Cardiac fibroblast (primary cell): ENCODE measurements around the gene YDJC.

Experiments
- DNase-seq, 2 donors: peaks; one replicate each; pipeline versions ENCODE4 v3.0.0 to v3.0.0-alpha.2; 2010; ENCODE audit warnings: low read depth in 2 of 2
- H3K4me3 ChIP-seq, 2 donors: replicated peaks in 1 of 2; 1 replicate in 1 of 2; 2 replicates in 1 of 2; pipeline ENCODE4 v1.5.1; 2011; ENCODE audit warnings: low read depth in 2 of 2, low read length in 2 of 2, mild to moderate bottlenecking in 2 of 2, moderate library complexity in 1 of 2
- CTCF ChIP-seq: IDR thresholded peaks from one replicate; pipeline ENCODE4 v1.5.1; 2011; ENCODE audit warnings: low read depth, mild to moderate bottlenecking, low read length, inconsistent platforms

YDJC gene

GRCh38 chr22:21635771-21636510 is 6.1 kb upstream of the YDJC start:
- DNase-seq = no peak
- no peak overlapping the region for H3K4me3 ChIP-seq
- TF ChIP-seq CTCF = no peak

- no peak overlapping the region for H3K4me3 ChIP-seq
- DNase-seq = no peak
- TF ChIP-seq CTCF = no peak
Observed at GRCh38 chr22:21634844-21635243, 5.0 kb upstream of the YDJC start.

- DNase-seq = no peak
- no peak for TF ChIP-seq CTCF
- H3K4me3 ChIP-seq = no peak overlapping the region
Observed at GRCh38 chr22:21634081-21634480, 4.3 kb upstream of the YDJC start.

GRCh38 chr22:21633481-21633880 is 3.7 kb upstream of the YDJC start:
- no peak for TF ChIP-seq CTCF
- no peak overlapping the region for H3K4me3 ChIP-seq
- DNase-seq = no peak

- no peak for TF ChIP-seq CTCF
- no peak for DNase-seq
- no peak overlapping the region for H3K4me3 ChIP-seq
Observed at GRCh38 chr22:21632931-21633330, 3.1 kb upstream of the YDJC start.

GRCh38 chr22:21632237-21632895 is 2.5 kb upstream of the YDJC start, which contains the start of gene CCDC116:
CCDC116 (plus strand) TSS chr22:21632760; CDS start chr22:21633182, 422 bp downstream.
- no peak within 1 kb of the TSS for H3K4me3 ChIP-seq

More at GRCh38 chr22:21632237-21632895, 2.5 kb upstream of the YDJC start, which contains the start of gene CCDC116:
- no peak for DNase-seq
- TF ChIP-seq CTCF = no peak
